Measurements from ENCODE around the gene PASK.

Gene PASK

DNA sequence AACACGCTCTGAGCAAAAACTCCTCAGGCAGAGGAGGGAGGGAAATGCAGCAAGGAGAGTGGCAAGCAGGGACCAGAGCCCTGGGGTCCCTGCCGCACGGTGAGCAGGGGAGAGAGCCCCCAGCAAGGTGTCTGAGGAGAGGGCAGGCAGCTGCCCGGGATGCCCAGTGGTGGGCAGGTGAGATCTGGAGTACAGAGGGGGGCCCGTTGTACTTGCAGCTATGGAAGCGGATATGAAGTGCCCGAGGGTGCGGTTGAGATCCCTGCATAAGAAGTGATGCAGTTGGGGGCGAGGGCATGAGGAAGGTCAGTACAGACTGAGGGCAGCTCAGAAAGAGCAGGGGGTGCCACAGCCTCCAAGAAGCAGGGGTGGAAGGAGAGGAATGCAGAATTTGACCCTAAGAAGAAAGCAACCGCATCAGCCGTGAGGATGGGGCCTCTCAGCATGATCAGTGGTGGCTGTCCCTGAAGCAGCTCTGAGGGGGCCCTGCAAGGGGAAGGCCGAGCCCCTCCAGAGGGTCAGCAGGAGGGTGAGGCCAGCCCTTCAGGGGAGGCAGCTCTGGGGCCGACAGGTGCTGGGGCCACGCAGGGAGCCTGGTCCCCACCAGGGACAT, 76.6 kb downstream of the PASK start:
- TF ChIP-seq, protein P1, sequence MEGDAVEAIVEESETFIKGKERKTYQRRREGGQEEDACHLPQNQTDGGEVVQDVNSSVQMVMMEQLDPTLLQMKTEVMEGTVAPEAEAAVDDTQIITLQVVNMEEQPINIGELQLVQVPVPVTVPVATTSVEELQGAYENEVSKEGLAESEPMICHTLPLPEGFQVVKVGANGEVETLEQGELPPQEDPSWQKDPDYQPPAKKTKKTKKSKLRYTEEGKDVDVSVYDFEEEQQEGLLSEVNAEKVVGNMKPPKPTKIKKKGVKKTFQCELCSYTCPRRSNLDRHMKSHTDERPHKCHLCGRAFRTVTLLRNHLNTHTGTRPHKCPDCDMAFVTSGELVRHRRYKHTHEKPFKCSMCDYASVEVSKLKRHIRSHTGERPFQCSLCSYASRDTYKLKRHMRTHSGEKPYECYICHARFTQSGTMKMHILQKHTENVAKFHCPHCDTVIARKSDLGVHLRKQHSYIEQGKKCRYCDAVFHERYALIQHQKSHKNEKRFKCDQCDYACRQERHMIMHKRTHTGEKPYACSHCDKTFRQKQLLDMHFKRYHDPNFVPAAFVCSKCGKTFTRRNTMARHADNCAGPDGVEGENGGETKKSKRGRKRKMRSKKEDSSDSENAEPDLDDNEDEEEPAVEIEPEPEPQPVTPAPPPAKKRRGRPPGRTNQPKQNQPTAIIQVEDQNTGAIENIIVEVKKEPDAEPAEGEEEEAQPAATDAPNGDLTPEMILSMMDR (IDR thresholded peaks at IDR 0.05; ENCODE audit: borderline replicate concordance, insufficient read depth, low read depth, low read length): no peak
- no peak overlapping the region for H3K4me3 ChIP-seq (ENCODE audit: low read depth, low read length)

DNA sequence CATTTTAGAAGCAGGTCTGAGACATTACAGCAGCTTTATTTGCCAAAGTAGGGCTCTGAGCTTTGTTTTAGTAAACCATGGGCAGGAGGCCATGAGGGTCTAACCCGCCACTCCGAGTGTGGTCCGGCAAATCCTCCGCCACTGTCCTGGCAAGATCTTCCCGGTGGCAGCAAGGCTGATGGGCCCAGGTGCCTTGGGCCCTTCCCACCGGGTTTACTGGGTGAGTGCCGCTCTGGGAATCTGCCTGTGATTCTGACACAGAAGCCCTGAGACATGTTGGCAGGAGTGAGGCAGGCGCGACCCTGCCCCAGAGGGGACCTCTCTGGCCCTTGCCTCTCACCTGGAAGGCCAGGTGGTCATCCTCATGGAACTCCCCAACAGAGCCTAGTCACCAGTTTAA, 77.1 kb downstream of the PASK start:
- no peak overlapping the region for H3K4me3 ChIP-seq (ENCODE audit: low read depth, low read length)
- TF ChIP-seq, protein P1 (IDR thresholded peaks at IDR 0.05; ENCODE audit: borderline replicate concordance, insufficient read depth, low read depth, low read length): no peak

DNA sequence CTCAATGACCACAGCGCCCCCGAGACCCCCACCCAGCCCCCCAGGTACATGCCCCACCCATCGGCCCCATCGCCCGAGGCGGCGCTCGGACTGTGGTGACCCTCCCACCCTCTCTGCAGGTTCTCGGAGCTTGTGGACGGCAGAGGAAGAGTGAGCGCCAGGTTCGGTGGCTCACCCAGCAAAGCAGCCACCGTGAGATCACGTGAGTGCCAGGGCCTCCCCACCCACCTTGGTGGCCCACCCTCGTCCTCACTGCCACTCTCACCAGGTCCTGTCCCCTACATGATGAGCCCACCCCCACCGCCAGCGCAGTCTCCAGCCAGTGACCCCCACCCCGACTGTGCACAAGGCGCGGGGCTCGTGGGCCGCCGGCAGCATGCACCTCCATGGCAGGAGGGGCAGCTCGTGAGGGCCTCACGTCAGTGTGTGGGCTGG, 77.6 kb downstream of the PASK start:
- TF ChIP-seq, protein P1 (IDR thresholded peaks at IDR 0.05; ENCODE audit: borderline replicate concordance, insufficient read depth, low read depth, low read length): no peak
- no peak overlapping the region for H3K4me3 ChIP-seq (ENCODE audit: low read depth, low read length)

DNA sequence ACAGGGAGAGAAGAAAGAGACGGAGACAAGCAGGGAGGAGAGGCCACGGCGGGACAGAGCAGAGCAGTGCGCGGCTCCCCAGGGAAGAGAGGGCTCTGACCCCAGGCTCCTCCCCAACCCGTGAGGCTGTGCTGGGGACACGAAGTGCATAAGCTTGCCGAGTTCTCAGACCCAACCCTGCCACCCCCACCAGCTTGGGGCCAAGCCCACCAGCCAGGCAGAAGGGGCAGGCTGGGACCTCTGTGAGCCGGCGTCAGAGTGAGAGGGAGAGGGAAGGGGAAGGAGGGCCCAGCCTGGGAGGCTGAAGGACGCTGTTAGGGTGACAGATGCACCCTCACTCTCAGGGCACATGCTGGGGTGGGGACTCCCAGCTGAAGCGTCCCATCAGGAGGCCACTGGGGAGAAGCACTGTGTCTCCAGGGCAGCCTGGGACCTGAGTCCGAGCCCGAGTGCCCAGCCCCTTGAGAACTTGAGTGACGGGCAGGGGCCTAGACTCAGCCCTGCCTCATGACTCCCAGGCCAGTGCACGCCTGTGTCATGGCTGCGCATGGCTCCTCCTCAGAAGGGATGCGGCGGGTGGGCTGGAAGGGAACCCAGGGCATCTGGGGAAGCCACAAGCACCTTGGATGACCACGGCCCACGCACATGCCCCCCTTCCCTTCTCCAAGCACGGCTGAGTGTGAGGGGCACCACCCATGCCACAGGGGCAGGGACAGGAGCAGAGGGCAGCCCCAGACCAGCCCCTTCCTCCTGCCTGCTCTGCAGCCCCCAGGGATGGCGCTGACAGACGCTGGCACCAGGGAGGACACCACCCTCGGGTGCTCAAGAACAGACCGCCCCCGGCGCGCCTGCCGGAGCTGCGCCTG, 78.2 kb downstream of the PASK start:
- H3K4me3 ChIP-seq (ENCODE audit: low read depth, low read length): no peak overlapping the region
- TF ChIP-seq, protein P1 (IDR thresholded peaks at IDR 0.05; ENCODE audit: borderline replicate concordance, insufficient read depth, low read depth, low read length): no peak

DNA sequence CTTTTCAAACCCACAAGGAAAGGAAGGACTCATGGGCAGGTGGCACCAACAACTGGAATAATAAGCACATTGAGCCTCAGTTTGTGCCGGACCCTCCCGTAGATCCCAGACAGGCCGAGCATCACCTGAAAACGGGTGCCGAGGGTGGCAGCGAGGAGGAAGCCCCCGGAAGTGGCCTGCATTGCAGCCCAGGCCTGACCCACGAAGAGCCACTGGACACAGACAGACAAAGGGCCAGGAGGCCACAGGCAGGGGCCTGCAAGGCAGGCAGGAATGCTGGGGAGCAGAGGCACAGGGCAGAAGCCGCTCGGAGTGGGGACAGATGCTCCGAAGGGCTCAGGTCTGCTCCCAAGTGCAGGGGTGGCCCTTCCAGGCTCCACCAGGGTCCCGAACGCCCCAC, 78.9 kb downstream of the PASK start:
- H3K4me3 ChIP-seq (ENCODE audit: low read depth, low read length): no peak overlapping the region
- TF ChIP-seq, protein P1 (IDR thresholded peaks at IDR 0.05; ENCODE audit: borderline replicate concordance, insufficient read depth, low read depth, low read length): no peak

DNA sequence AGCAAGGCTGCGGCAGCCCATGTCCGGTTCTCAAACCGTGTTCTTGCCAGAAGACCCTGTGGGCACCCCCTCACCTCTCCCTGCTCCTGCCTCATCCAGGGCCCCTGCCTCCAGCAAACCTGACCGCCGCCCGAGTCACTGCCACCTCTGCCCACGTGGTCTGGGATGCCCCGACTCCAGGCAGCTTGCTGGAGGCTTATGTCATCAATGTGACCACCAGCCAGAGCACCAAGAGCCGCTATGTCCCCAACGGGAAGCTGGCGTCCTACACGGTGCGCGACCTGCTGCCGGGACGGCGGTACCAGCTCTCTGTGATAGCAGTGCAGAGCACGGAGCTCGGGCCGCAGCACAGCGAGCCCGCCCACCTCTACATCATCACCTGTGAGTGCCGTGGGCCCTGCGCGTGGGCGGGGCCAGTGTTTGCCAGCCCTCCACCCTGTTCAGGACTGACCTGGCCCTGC, 79.4 kb downstream of the PASK start:
- no peak overlapping the region for H3K4me3 ChIP-seq (ENCODE audit: low read depth, low read length)
- TF ChIP-seq, protein P1 (IDR thresholded peaks at IDR 0.05; ENCODE audit: borderline replicate concordance, insufficient read depth, low read depth, low read length): no peak

Measured in GM12875 (cell line).